K562 (cell line): ENCODE data around the gene IPCEF1. TPM values are rescaled to one million over a fixed set of nuclear protein-coding genes. Genes with fewer than 3 reads are reported as not detected.

Source experiments
- ATAC-seq: fragments of 200-7000 bp; cut with Tn5 transposase; 3 replicates; pipeline ENCODE4 v1.9.1; 2020; ENCODE audit warnings: moderate library complexity
- BruUV-seq: library from RNA; stranded (reverse); fragments of 400-500 nt; replicated peaks from 2 replicates; lab custom pipeline; 2021; lab: Mats Ljungman, UMichigan
- CTCF ChIA-PET: fragments of 300-600 bp; formaldehyde crosslinking; extraction: SDS; loops from one replicate; lab custom pipeline; 2021; ENCODE audit warnings: low intra/inter-chr PET ratio; lab: Yijun Ruan, JAX
- POLR2A ChIA-PET: fragments of 300-600, 350-650 bp; sonication (Branson Sonifier 250); formaldehyde crosslinking; extraction: SDS; loops from one replicate; lab custom pipeline; 2021; ENCODE audit warnings: antibody characterized with exemption, inconsistent platforms; lab: Yijun Ruan, JAX
- DNase-seq, 4 experiments: peaks; one replicate each; pipeline versions ENCODE4 v3.0.0 to v3.0.0-alpha.2; 2011 to 2018; ENCODE audit warnings: low spot score in 3 of 4, mixed read lengths in 3 of 4; ENCODE audit errors: extremely low read depth in 1 of 4
- FAIRE-seq: peaks from 2 replicates; lab custom pipeline; 2011; peaks lifted over from hg19 to GRCh38; lab: Jason Lieb, UNC
- H2AFZ ChIP-seq: 2 replicates; pipeline ENCODE4 v1.6.0; 2011; ENCODE audit warnings: low read depth, low read length, control low read depth, inconsistent platforms
- H3K27ac ChIP-seq: fragments of 200-600 bp; 3 replicates; pipeline ENCODE4 v1.8.0; 2011; ENCODE audit warnings: low read depth, mild to moderate bottlenecking, control low read depth, inconsistent platforms, low read length, moderate library complexity, mixed read lengths; ENCODE audit errors: extremely low read depth
- H3K27me3 ChIP-seq, 2 experiments: fragments of 300-600 bp in 1 of 2; 2 replicates in 1 of 2; 3 replicates in 1 of 2; pipeline versions ENCODE4 v1.6.0 to v1.8.0; 2011; ENCODE audit warnings: inconsistent platforms in 2 of 2, low read length in 2 of 2, mild to moderate bottlenecking in 1 of 2, mixed read lengths in 1 of 2, moderate library complexity in 1 of 2; ENCODE audit not compliant: control insufficient read depth in 2 of 2, insufficient read depth in 2 of 2
- H3K36me3 ChIP-seq: fragments of 300-600 bp; 3 replicates; pipeline ENCODE4 v1.8.0; 2011; ENCODE audit warnings: mild to moderate bottlenecking, low read length, inconsistent platforms; ENCODE audit not compliant: control insufficient read depth, insufficient read depth
- H3K4me1 ChIP-seq, 2 experiments: fragments of 200-600 bp in 1 of 2; replicated peaks in 1 of 2; 2 replicates in 1 of 2; 3 replicates in 1 of 2; pipeline versions ENCODE4 v1.5.1 to v1.8.0; 2011; ENCODE audit warnings: inconsistent platforms in 2 of 2, low read length in 2 of 2, mild to moderate bottlenecking in 1 of 2, mixed read lengths in 1 of 2, moderate library complexity in 1 of 2; ENCODE audit not compliant: control insufficient read depth in 2 of 2, insufficient read depth in 2 of 2
- H3K4me2 ChIP-seq: 2 replicates; pipeline ENCODE4 v1.6.1; 2011; ENCODE audit warnings: low read length, control low read depth, inconsistent platforms, mixed read lengths; ENCODE audit not compliant: insufficient read depth
- H3K4me3 ChIP-seq: fragments of 200-600 bp; sonication (generic), shearing (Covaris generic); 2 replicates; pipeline ENCODE4 v1.5.1; 2016; ENCODE audit warnings: control low read depth, inconsistent platforms
- H3K79me2 ChIP-seq: fragments of 200-600 bp; 3 replicates; pipeline ENCODE4 v1.8.0; 2011; ENCODE audit warnings: low read length, inconsistent platforms; ENCODE audit not compliant: control insufficient read depth, insufficient read depth
- H3K9ac ChIP-seq, 2 experiments: 2 replicates each; pipeline versions ENCODE4 v1.6.0 to v1.6.1; 2011; ENCODE audit warnings: low read depth in 2 of 2, low read length in 2 of 2, control low read depth in 1 of 2, inconsistent platforms in 1 of 2, mild to moderate bottlenecking in 1 of 2, mixed read lengths in 1 of 2; ENCODE audit not compliant: insufficient read depth in 1 of 2
- H3K9me1 ChIP-seq: one replicate; pipeline ENCODE4 v1.6.0; 2011; ENCODE audit warnings: inconsistent platforms, mild to moderate bottlenecking, low read length, moderate library complexity; ENCODE audit not compliant: control insufficient read depth, insufficient read depth
- H3K9me3 ChIP-seq: replicated peaks from 2 replicates; pipeline ENCODE4 v1.5.1; 2011; ENCODE audit warnings: low read depth, low read length, inconsistent platforms; ENCODE audit not compliant: control insufficient read depth, insufficient read depth
- H4K20me1 ChIP-seq: replicated peaks from 2 replicates; pipeline ENCODE4 v1.6.1; 2011; ENCODE audit warnings: low read length, inconsistent platforms, mixed read lengths; ENCODE audit not compliant: control insufficient read depth, insufficient read depth
- ARID3A ChIP-seq: IDR thresholded peaks from 2 replicates; pipeline ENCODE4 v1.6.1; 2012; ENCODE audit warnings: low read depth, low read length, improper control_type of control experiment, borderline replicate concordance
- CHCHD3 ChIP-seq: fragments of 250-450 bp; sonication (Bioruptor Pico); IDR thresholded peaks from 2 replicates; pipeline ENCODE4 v2.1.2; 2022; ENCODE audit warnings: mild to moderate bottlenecking
- FOXM1 ChIP-seq, 2 experiments: fragments of 450-650 bp in 1 of 2; sonication (generic) in 1 of 2; formaldehyde crosslinking in 1 of 2; IDR thresholded peaks; 2 replicates each; pipeline versions ENCODE4 v1.6.1 to v1.9.0; 2017 to 2022; ENCODE audit warnings: low read depth in 2 of 2, mild to moderate bottlenecking in 2 of 2, missing genetic modification reagents in 1 of 2, moderate library complexity in 1 of 2
- MEF2A ChIP-seq: IDR thresholded peaks from 2 replicates; pipeline ENCODE4 v1.6.1; 2011; ENCODE audit warnings: low read depth, mild to moderate bottlenecking, low read length, moderate library complexity; ENCODE audit not compliant: control insufficient read depth
- NR2C1 ChIP-seq, 2 experiments: fragments of 450-650 bp; IDR thresholded peaks; 2 replicates each; pipeline ENCODE4 v1.6.1; 2017; ENCODE audit warnings: mild to moderate bottlenecking in 2 of 2, antibody characterized with exemption in 1 of 2, inconsistent platforms in 1 of 2, missing compliant biosample characterization in 1 of 2, missing genetic modification characterization in 1 of 2
- PHB2 ChIP-seq: fragments of 450-650 bp; IDR thresholded peaks from 2 replicates; pipeline ENCODE4 v1.6.1; 2017; ENCODE audit warnings: low read depth
- POLR2AphosphoS2 ChIP-seq: IDR thresholded peaks from 2 replicates; pipeline ENCODE4 v1.6.1; 2012; ENCODE audit warnings: low read length, improper control_type of control experiment
- POU5F1 ChIP-seq: fragments of 150-350 bp; IDR thresholded peaks from 2 replicates; pipeline ENCODE4 v1.6.1; 2014; ENCODE audit warnings: borderline replicate concordance, low read length, low read depth, mild to moderate bottlenecking; ENCODE audit not compliant: partially characterized antibody
- SIN3B ChIP-seq: fragments of 450-650 bp; IDR thresholded peaks from 2 replicates; pipeline ENCODE4 v1.6.1; 2017; ENCODE audit warnings: low read depth, mild to moderate bottlenecking, moderate library complexity
- SOX6 ChIP-seq: fragments of 450-650 bp; IDR thresholded peaks from 2 replicates; pipeline ENCODE4 v1.6.1; 2014; ENCODE audit warnings: mild to moderate bottlenecking
- SRSF9 ChIP-seq: fragments of 200-400 bp; formaldehyde crosslinking; IDR thresholded peaks from 2 replicates; pipeline ENCODE4 v1.6.1; 2017; ENCODE audit warnings: low read depth, low read length, borderline replicate concordance
- TCFL5 ChIP-seq: fragments of 250-450 bp; sonication (Bioruptor Pico); conservative IDR thresholded peaks from 2 replicates; pipeline ENCODE4 v1.6.1; 2021; ENCODE audit warnings: mild to moderate bottlenecking, moderate library complexity, matching md5 sums
- TSC22D4 ChIP-seq: fragments of 450-650 bp; IDR thresholded peaks from 2 replicates; pipeline ENCODE4 v1.6.1; 2016; ENCODE audit warnings: missing genetic modification characterization, missing biosample characterization, control low read depth
- ZBTB17 ChIP-seq: fragments of 450-650 bp; formaldehyde crosslinking; IDR thresholded peaks from 2 replicates; pipeline ENCODE4 v1.4.0; 2020; ENCODE audit warnings: mild to moderate bottlenecking
- ZNF134 ChIP-seq: fragments of 250-450 bp; sonication (Bioruptor Pico); conservative IDR thresholded peaks from 2 replicates; pipeline ENCODE4 v1.4.0; 2020
- ZNF311 ChIP-seq: fragments of 250-450 bp; sonication (Bioruptor Pico); IDR thresholded peaks from 2 replicates; pipeline ENCODE4 v1.4.0; 2020; ENCODE audit warnings: mild to moderate bottlenecking, moderate library complexity
- ZNF384 ChIP-seq: IDR thresholded peaks from 2 replicates; pipeline ENCODE4 v1.6.1; 2012; ENCODE audit warnings: low read depth, low read length, improper control_type of control experiment
- ZNF668 ChIP-seq: fragments of 250-450 bp; sonication (Bioruptor Pico); IDR thresholded peaks from 2 replicates; pipeline ENCODE4 v1.8.0; 2022; ENCODE audit warnings: mild to moderate bottlenecking, inconsistent platforms
- WGBS: fragments of 100-300 bp; shearing (Covaris generic); methylation state at CpG from one replicate; pipeline ENCODE4 v1.1.6; 2016; ENCODE audit warnings: low coverage, mixed read lengths; ENCODE audit not compliant: insufficient coverage; ENCODE audit errors: missing lambda C conversion rate; 5-methylcytosine and 5-hydroxymethylcytosine counted together
- in situ Hi-C: fragments of 300-500 bp; cut with MboI; formaldehyde crosslinking; loops from 4 replicates; pipeline ENCODE4 v1.15.0; 2018; ENCODE audit warnings: inconsistent platforms, mixed read lengths
- intact Hi-C: fragments of 100-400 bp; cut with micrococcal nuclease; formaldehyde crosslinking; loops from 2 replicates; pipeline ENCODE4 v1.14.2; 2022
- polyA plus RNA-seq, 8 experiments: library from polyadenylated mRNA; depleted of rRNA in 4 of 8; stranded (reverse) in 5 of 8; unstranded in 3 of 8; fragments of >200 nt; fragmentation: Nextera tagmentation in 2 of 8; fragmentation: Illumina TruSeq in 1 of 8; extraction: Ambion mirVana in 2 of 8; extraction: Trizol in 1 of 8; gene quantifications; 2 replicates each; pipeline versions ENCODE4 v1.2.1 to v1.2.3, GENCODE V29; 2011 to 2014; ENCODE audit warnings: inconsistent platforms in 1 of 8, missing spikeins in 1 of 8
- total RNA-seq, 7 experiments: library from RNA; depleted of rRNA in 6 of 7; stranded (reverse); fragments of >200 nt in 6 of 7; fragmentation: Illumina TruSeq in 2 of 7; extraction: Trizol in 2 of 7; gene quantifications; 2 replicates each; pipeline versions ENCODE4 v1.2.1 to v1.2.3, GENCODE V29; 2011 to 2021; ENCODE audit warnings: low replicate concordance in 1 of 7

IPCEF1 gene
- total and polyA plus RNA-seq, 9 of the 15 experiments (the other 6 are each of a cell fraction or from before 2014, with no cell fraction given): 0.14 to 0.18 TPM; not detected in 7

GRCh38 chr6:154230910-154231595 lies 125.5 kb downstream of the IPCEF1 start:
- Histone ChIP-seq H2AFZ (no peak overlapping the region), H3K9me1 (no peaks in the 10 kb centered on the region), H3K36me3 (no peaks in the 10 kb centered on the region), H3K79me2 (no peaks in the 10 kb centered on the region), H4K20me1 (no peaks in the 10 kb centered on the region), H3K9ac (no peak overlapping the region), H3K27me3 (peaks cover 0 to 5% of the 10 kb centered on the region in 2 experiments; a peak in 1 of 5 replicates), H3K9me3 (no peaks in the 10 kb centered on the region), H3K4me1 (no peaks in the 10 kb centered on the region), H3K4me2 (no peak overlapping the region), H3K27ac (no peak overlapping the region), H3K4me3 (no peak overlapping the region)
- ChIA-PET CTCF (no interaction called here), POLR2A (no interaction called here)
- FAIRE-seq (no peak), ATAC-seq (no peak), DNase-seq (no peak)
- BruUV-seq: no TSS peak
- WGBS: 0% methylated on average over 5 of the region's 5 CpGs
- in situ Hi-C loops: no loop called here
- no peak for TF ChIP-seq ZNF311 (CRISPR knock-in tag)
- no peak for TF ChIP-seq ZBTB17
- TF ChIP-seq FOXM1 (IDR thresholded peaks at IDR 0.05; ENCODE audit: low read depth): no peak
- no peak for TF ChIP-seq FOXM1 (CRISPR knock-in tag; IDR thresholded peaks at IDR 0.05; ENCODE audit: low read depth)
- no peak for TF ChIP-seq TSC22D4
- TF ChIP-seq TCFL5: no peak
- no peak for TF ChIP-seq SIN3B
- TF ChIP-seq CHCHD3: no peak
- TF ChIP-seq PHB2: no peak
- TF ChIP-seq SOX6: no peak
- TF ChIP-seq SRSF9: no peak
- no peak for TF ChIP-seq POU5F1
- TF ChIP-seq ZNF384: no peak
- no peak for TF ChIP-seq MEF2A
- TF ChIP-seq NR2C1 (IDR thresholded peaks at IDR 0.05): no peak
- TF ChIP-seq NR2C1 (tag; IDR thresholded peaks at IDR 0.05): no peak
- no peak for TF ChIP-seq ZNF668 (CRISPR knock-in tag)
- no peak for TF ChIP-seq POLR2AphosphoS2
- no peak for TF ChIP-seq ARID3A
- TF ChIP-seq ZNF134 (CRISPR knock-in tag): no peak
- intact Hi-C loops: no loop called here
